ENCODE data around the gene CLPTM1L. TPM values are rescaled to one million over a fixed set of nuclear protein-coding genes. Genes with fewer than 3 reads are reported as not detected.
"Not testable (repeated sequence)": the region's sequence is repeated elsewhere in the genome, so short reads cannot be mapped to it uniquely, and the experiment has no call there.

CLPTM1L gene
- total RNA-seq, 1 donor from 2014 or later = 112 TPM

GRCh38 chr5:1380910-1381309 is 36.0 kb upstream of the CLPTM1L start:
- no peak for DNase-seq (ENCODE audit: low spot score)

DNA sequence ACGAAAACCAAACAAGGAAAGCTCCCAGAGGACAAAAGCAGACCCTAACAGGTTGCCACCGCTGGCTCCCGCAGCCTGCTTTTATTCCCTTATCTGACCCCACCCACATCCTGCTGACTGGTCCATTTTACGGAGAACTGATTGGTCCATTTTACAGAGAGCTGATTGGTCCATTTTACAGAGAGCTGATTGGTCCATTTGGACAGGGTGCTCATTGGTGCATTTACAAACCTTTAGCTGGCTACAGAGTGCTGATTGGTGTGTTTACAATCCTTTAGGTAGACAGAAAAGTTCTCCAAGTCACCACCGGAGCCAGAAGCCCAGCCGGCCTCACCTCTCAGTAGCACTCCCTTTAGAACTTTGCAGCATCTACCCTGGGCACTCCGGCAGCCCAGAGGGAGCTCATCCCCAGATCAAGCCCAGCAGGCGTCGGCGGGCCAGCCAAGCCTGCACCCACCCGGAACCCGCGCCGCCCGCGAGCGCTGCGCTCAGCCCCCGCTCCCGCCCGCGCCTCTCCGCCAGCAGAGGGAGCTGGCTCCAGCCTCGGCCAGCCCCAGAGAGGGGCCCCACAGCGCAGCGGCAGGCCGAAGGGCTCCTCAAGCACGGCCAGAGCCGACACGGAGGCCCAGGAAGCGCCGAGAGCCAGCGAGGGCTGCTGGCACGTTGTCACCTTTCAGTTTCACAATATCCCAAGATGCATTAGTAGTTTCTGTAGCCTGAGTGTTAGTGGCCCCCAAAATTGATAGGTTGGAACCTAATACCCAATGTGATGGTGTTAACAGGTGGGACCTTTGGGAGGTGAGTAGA is 35.3 kb upstream of the CLPTM1L start:
- DNase-seq (ENCODE audit: low spot score) = no peak

DNA sequence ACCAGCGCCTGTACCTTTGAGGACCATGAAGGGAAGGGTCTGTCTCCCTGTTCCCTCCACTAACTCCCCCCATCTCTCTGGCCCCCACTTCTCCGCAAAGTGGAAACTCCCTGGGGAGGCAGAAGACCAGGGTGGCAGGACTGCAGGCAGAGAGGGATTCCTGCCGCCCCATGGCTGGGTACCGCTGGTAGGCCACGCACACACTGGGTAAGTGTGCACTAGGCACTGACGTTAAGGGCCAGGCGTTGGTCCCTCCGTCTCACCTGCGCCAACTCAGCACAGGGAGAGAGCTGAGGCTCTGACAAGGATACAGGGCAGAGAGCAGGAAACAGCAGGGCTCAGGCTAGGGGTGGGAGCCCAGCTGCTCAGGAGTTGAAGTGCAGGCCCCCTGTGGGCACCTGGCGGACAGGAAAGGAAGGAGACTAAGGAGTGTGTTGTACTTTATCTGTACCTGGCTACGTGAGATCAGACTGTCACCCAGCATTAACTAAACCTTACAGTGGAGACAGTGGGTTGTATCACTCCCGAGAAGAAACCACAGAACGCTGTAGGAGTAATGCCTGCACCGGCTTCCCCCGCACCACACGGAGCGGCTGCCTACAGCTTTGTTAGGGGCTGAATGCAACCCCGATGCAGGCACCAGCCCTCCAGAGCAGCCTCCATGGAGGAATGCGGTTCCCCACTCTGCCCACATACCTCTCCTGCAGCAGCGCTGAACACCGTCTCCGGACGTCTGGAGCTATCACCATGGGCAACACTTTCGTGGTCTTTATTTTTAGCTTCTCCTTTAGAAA is 34.2 kb upstream of the CLPTM1L start:
- no peak for DNase-seq (ENCODE audit: low spot score)

DNA sequence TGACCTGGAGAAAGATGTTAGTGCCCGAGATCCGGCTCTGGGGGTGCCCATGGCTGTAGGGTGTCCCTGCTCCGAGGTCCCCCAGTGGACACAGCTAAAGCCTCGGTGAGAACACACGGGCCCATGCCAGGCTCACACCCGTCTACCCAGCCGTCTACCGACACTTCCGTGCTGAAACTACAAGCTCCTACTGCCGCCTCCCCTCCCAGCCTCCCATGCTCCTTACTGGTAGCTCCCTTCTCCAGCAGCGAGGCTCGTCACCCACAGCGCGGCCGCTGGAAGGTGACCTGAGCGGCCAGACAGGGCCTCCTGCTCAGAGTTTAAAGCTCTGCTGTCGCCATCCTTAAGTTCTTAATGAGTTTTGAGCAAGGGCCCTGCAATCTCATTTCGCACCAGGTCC is 33.2 kb upstream of the CLPTM1L start:
- no peak for DNase-seq (ENCODE audit: low spot score)

DNA sequence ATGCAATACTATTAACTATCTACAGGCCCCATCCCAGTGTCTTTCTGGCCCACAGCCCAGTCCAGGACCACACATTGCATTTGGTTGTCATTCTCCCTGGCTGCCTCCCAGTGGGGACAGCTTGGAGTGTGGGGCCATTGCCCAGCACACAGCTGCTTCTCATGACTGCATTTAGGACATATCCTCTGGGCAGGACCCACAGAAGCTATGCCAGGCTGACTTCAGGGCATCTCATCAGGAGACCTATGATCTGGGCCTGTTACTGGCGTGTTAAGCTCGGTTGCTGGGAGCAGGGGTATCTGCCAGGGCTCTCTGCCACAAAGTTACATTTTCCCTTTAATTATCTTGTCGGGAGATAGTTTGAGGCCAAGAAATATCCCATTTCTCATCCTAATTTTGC is 32.1 kb upstream of the CLPTM1L start:
- no peak for DNase-seq (ENCODE audit: low spot score)

- DNase-seq (ENCODE audit: low spot score) = no peak
These were observed 31.2 kb upstream of the CLPTM1L start for GRCh38 chr5:1375871-1376810.

DNA sequence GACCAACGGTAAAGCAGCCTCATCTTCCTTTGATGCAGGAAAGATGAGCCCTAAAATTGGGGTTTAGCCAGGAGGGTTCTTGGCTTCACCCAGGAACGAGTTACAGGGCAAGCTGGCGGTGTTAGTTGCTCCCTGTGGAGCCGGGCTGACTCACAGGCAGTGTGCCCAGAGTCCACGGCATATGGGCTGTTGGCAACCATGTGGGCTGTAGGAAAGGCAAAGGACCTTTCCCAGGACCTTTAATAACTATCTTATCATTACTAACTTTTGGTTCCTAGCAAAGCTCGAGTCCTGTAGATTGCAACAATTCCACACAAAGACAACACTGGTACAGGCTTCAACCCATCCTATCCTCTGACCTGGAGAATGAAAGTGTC is 29.8 kb upstream of the CLPTM1L start:
- DNase-seq (ENCODE audit: low spot score) = no peak

DNA sequence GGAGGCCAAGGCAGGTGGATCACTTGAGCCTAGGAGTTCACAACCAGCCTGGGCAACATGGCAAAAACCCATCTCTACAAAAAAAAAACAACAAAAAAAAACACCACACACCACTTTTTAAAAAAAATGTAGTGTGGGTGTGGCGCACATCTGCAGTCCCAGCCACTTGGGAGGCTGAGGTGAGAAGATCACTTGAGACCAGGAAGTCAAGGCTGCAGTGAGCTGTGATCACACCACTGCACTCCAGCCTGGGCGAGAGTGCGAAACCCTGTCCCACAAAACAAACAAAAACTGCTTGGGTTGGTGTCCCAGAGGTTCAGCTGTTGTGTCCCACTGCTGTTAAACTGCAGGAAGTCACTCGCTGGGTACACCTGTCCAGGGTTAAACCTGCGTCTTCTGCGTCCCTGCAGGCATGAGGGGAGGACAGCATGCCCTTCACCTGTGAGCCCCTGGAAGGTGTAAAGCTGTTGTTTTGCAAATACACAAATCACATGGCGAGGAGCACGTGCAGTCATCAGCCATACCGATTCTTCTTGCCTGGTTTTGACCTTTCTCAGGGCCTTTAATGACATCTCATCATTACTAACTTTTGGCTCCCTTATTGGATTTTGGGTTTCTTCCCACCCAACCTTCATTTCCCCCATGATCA is 29.3 kb upstream of the CLPTM1L start:
- DNase-seq (ENCODE audit: low spot score) = no peak

DNA sequence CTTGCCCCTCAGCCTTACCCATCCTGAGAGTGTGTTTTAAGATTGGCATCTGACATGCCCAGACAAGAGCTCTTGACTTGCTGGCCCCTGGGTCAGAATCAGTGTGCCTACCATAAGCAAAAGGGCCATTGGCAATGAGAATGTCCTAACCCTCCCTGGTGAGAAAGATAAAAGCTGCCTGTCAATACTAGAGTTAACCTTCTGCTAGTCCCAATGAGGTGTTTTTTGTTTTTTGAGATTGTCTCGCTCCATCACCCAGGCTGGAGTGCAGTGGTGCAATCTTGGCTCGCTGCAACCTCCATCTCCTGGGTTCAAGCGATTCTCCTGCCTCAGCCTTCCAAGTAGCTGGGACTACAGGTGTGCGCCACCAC is 27.1 kb upstream of the CLPTM1L start:
- not testable (repeated sequence) for DNase-seq (ENCODE audit: low spot score)

GRCh38 chr5:1371218-1371971 is 26.5 kb upstream of the CLPTM1L start:
- DNase-seq (ENCODE audit: low spot score) = no peak

DNA sequence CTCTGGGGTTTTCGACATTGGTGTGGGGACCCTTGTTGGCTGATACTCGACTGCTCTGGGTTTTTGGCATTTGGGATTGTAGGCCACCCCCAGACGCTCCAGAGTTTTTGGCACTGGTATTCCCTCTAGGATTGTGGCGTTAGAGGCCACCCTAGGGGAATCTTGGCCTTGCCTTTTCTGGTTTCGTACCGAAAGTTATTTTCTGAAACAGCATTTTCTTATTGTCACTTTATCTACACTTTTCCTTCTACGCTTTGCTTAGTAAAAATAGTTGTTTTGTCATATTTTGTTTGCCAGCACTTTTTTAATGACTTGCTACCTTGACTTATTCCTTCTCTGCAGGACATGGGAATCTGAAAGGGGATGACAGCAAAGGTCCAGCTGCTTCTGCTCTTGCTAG is 25.1 kb upstream of the CLPTM1L start:
- DNase-seq (ENCODE audit: low spot score) = no peak

GRCh38 chr5:1368756-1369155 is 23.9 kb upstream of the CLPTM1L start:
- no peak for DNase-seq (ENCODE audit: low spot score)

DNA sequence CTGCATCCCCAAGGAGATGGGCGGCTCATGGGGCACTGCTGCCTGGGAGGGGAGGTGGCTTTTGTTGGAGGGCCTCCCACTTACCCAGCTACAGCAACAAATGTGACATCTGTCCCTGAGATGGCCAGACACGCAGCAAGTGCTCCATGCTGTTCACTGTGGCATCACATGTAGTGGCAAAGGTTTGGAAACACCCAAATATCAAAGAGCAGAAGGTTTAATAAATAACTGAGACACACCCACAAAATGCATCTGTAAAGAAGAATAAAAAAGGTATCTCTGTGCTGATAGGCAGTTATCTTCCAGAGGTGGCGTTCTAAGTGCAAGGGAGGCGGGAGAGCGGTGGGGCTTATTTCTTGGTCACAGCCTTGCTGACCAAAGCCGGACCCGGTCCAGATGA is 23.3 kb upstream of the CLPTM1L start:
- DNase-seq (ENCODE audit: low spot score) = no peak

DNA sequence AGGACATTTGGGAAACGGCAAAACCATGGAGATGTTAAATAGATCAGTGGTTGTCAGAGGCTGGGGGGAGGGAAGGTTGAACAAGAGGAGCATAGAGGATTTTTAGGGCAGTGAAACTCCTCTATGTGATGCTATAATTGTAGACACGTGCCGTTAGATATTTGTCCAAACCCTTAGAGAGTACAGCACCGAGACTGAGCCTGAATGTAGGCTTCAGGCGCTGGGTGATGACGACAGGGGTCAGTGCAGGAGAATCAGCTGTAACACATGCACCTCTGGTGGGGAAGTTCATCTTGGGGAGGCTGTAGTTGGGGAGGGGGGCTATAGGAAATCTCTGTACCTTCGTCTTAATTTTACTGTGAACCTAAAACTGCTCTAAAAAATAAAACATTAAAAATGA is 22.2 kb upstream of the CLPTM1L start:
- DNase-seq (ENCODE audit: low spot score) = no peak

DNA sequence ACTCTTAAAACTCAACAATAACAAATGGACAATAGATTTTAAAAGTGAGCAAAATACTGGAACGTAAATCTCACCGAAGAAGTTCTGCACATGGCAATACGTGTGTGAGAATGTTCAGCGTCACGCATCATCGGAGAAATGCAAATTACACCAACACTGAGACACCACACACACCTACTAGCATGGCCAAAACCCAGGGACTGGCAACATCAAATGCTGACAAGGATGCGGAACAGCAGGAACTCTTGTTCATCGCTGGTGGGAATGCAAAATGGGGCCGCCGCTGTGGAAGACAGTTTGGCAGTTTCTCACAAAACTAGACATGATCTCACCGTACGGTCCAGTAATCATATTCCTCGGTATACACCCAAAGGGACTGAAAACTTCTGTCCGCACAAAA is 21.6 kb upstream of the CLPTM1L start:
- no peak for DNase-seq (ENCODE audit: low spot score)

DNA sequence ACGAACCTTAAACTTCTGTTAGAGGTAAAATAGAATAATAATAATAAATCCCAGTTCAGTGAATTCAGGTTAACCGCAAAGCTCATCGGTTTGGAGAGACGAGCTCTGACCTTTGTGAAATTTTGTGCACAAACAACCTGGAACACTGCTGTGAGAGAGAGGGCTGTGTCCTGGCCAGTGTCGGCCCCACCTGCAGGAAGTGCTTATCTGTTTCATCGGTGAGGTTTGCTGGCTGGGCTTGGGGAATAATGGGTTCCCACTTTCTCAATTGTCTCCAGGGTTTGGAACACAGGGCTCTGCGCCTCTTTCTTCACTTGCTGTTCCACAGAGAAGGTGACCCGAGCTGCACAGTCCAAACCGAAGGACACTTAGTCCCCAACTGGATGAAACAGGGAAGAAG is 19.3 kb upstream of the CLPTM1L start:
- no peak for DNase-seq (ENCODE audit: low spot score)

GRCh38 chr5:1363581-1363980 is 18.7 kb upstream of the CLPTM1L start:
- no peak for DNase-seq (ENCODE audit: low spot score)

- DNase-seq (ENCODE audit: low spot score) = no peak
These were observed 18.3 kb upstream of the CLPTM1L start for GRCh38 chr5:1363160-1363559.

DNA sequence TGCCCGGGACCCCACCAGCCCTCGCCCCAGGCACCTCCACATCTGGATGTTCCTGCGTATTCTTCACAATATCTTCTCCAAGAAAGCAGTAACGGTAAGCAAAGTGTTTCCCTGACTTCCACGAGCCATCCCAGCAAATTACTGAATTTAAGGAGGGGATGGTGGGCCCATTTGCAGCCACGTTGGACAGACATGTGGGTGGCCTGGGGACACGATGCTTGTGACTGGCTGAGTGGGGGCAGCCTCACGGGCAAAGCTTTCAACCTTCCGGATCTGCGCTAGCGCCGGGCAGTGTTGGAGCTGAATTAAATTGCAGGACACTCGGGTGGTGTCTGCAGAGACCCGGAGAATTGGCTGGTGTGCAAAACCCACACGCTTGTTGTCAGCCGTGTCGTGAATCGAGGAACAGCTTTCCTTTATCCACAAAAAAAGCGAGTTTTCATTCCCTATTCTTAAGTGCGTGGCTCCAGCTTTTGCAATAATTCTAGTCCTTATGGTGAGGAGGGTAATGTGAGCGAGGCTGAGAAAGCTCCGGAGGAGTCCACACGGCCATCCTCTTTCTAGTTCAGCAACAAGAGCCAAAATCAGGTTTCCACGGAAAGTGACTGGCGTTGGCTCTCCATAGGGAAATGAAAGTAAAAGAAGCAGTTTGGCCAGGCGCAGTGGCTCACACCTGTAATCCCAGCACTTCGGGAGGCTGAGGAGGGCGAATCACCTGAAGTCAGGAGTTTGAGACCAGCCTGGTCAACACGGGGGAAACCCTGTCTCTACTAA is 17.5 kb upstream of the CLPTM1L start:
- DNase-seq (ENCODE audit: low spot score) = no peak

GRCh38 chr5:1360861-1361260 is 16.0 kb upstream of the CLPTM1L start:
- DNase-seq (ENCODE audit: low spot score) = no peak
